Stimulated activated CD8-positive, alpha-beta memory T cell treated with anti-CD3 and anti-CD28 coated beads, Interleukin-2, amount 100 ng/mL, for 48 hours (primary cell): Measurements from ENCODE around the gene TBCD.

ENCODE experiments used
- DNase-seq, 2 donors: peaks; one replicate each; pipeline ENCODE4 v3.0.0-alpha.2; 2020; ENCODE audit warnings: low read depth in 2 of 2

TBCD gene

GRCh38 chr17:82907797-82908542 is 156.1 kb downstream of the TBCD start:
- no peak for DNase-seq

- DNase-seq, result no peak
Measured at GRCh38 chr17:82908543-82909160, 156.8 kb downstream of the TBCD start.

GRCh38 chr17:82909322-82909904 is 157.5 kb downstream of the TBCD start:
- no peak for DNase-seq

- no peak for DNase-seq
Measured at GRCh38 chr17:82910041-82910481, 158.2 kb downstream of the TBCD start.

- no peak for DNase-seq
Measured at GRCh38 chr17:82910770-82911169, 158.9 kb downstream of the TBCD start.

- DNase-seq, result no peak
Measured at GRCh38 chr17:82911822-82912221, 160.0 kb downstream of the TBCD start.

- no peak for DNase-seq
Measured at GRCh38 chr17:82912484-82913089, 160.7 kb downstream of the TBCD start.

- no peak for DNase-seq
Measured at GRCh38 chr17:82913304-82914043, 161.6 kb downstream of the TBCD start.

GRCh38 chr17:82914375-82914774 is 162.5 kb downstream of the TBCD start:
- DNase-seq, result no peak

- no peak for DNase-seq
Measured at GRCh38 chr17:82915010-82915756, 163.3 kb downstream of the TBCD start.

GRCh38 chr17:82915757-82916027 is 163.8 kb downstream of the TBCD start:
- DNase-seq, result no peak

- peak in 1 of 2 donors; percentile 28 for DNase-seq
Measured at GRCh38 chr17:82917699-82918345, 166.0 kb downstream of the TBCD start.

GRCh38 chr17:82918508-82918907 is 166.6 kb downstream of the TBCD start:
- DNase-seq, result no peak

- no peak for DNase-seq
Measured at GRCh38 chr17:82920150-82920549, 168.3 kb downstream of the TBCD start.

GRCh38 chr17:82920715-82921114 is 168.8 kb downstream of the TBCD start:
- DNase-seq, result no peak

- DNase-seq, result no peak
Measured at GRCh38 chr17:82921426-82921825, 169.6 kb downstream of the TBCD start.

- DNase-seq, result no peak
Measured at GRCh38 chr17:82922646-82923045, 170.8 kb downstream of the TBCD start.

- DNase-seq, result no peak
Measured at GRCh38 chr17:82923366-82924113, 171.7 kb downstream of the TBCD start.

- DNase-seq, result no peak
Measured at GRCh38 chr17:82924214-82924613, 172.3 kb downstream of the TBCD start.

- DNase-seq, result no peak
Measured at GRCh38 chr17:82924812-82925211, 172.9 kb downstream of the TBCD start.
